Breast epithelium (tissue), 3 donors: ENCODE results near the gene APMAP.

Source experiments
- POLR2A ChIP-seq: fragments of 450-650 bp; IDR thresholded peaks from one replicate; pipeline ENCODE4 v1.6.1; 2016; ENCODE audit warnings: antibody characterized with exemption, mild to moderate bottlenecking, moderate library complexity
- POLR2AphosphoS5 ChIP-seq, 3 donors: sonication (generic); formaldehyde crosslinking; IDR thresholded peaks; one replicate each; pipeline ENCODE4 v1.6.1; 2017; ENCODE audit warnings: antibody characterized with exemption in 3 of 3
- TF ChIP-seq, protein P1 (sequence below), 3 donors: fragments of 450-650 bp; IDR thresholded peaks; one replicate each; pipeline ENCODE4 v1.5.1; 2016 to 2017; ENCODE audit warnings: antibody characterized with exemption in 3 of 3, mild to moderate bottlenecking in 3 of 3, moderate library complexity in 3 of 3

DNA sequence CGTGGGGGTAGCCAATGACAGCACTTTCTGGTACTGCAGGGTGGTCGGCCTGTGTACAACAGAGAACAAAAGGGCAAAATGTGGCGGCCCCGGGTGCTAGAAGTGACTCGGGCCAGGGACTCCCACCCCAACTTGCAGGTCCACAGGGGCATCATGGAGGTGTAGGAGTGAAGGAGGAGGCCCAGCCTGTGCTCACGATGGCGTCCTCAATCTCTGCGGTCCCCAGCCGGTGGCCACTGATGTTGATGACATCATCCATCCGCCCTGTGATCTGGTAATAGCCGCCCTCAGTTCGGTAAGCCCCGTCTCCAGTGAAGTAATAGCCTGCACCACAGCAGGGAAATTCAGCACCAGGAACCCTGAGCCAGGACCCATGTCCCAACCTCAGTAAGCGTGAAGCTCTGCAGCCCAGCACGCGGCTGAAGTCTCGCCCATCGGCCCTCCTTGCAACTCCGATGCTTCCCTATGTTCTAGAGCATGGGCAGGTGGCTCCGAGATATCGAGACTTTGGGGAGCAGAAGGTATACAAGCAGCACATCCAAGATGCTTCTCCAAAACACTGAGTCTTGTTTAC lies 20.2 kb upstream of the APMAP start:
- TF ChIP-seq, protein P1, sequence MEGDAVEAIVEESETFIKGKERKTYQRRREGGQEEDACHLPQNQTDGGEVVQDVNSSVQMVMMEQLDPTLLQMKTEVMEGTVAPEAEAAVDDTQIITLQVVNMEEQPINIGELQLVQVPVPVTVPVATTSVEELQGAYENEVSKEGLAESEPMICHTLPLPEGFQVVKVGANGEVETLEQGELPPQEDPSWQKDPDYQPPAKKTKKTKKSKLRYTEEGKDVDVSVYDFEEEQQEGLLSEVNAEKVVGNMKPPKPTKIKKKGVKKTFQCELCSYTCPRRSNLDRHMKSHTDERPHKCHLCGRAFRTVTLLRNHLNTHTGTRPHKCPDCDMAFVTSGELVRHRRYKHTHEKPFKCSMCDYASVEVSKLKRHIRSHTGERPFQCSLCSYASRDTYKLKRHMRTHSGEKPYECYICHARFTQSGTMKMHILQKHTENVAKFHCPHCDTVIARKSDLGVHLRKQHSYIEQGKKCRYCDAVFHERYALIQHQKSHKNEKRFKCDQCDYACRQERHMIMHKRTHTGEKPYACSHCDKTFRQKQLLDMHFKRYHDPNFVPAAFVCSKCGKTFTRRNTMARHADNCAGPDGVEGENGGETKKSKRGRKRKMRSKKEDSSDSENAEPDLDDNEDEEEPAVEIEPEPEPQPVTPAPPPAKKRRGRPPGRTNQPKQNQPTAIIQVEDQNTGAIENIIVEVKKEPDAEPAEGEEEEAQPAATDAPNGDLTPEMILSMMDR (IDR thresholded peaks at IDR 0.05) = no peak
- TF ChIP-seq POLR2A = no peak
- no peak for TF ChIP-seq POLR2AphosphoS5 (IDR thresholded peaks at IDR 0.05)
